Germinal center (tissue), 1 donor: ENCODE results near the gene HYAL3.
A peak's percentile ranks its signal among the peaks of the same experiment; 100 is the strongest.
"Not testable (repeated sequence)": the region's sequence is repeated elsewhere in the genome, so short reads cannot be mapped to it uniquely, and the experiment has no call there.

ENCODE experiments used
- DNase-seq: peaks from one replicate; pipeline ENCODE4 v3.0.0; 2012; ENCODE audit warnings: mixed read lengths, low spot score

HYAL3 gene

GRCh38 chr3:50290161-50290641 lies 9.0 kb downstream of the HYAL3 start:
- DNase-seq = no peak

GRCh38 chr3:50289130-50289529 lies 10.1 kb downstream of the HYAL3 start:
- no peak for DNase-seq

- no peak for DNase-seq
These were observed 10.7 kb downstream of the HYAL3 start for GRCh38 chr3:50288387-50289007.

GRCh38 chr3:50287262-50287661 lies 11.9 kb downstream of the HYAL3 start:
- no peak for DNase-seq

- DNase-seq = no peak
These were observed 12.6 kb downstream of the HYAL3 start for GRCh38 chr3:50286322-50287227.

- DNase-seq = not testable (repeated sequence)
These were observed 15.1 kb downstream of the HYAL3 start for GRCh38 chr3:50284121-50284520.

- DNase-seq = no peak
These were observed 19.8 kb downstream of the HYAL3 start for GRCh38 chr3:50279255-50280016.

- no peak for DNase-seq
These were observed 20.4 kb downstream of the HYAL3 start, which contains the start of gene LSMEM2 for GRCh38 chr3:50278880-50279224. LSMEM2 (plus strand) TSS chr3:50279087; CDS start chr3:50279114, 27 bp downstream.

- no peak for DNase-seq
These were observed 20.9 kb downstream of the HYAL3 start for GRCh38 chr3:50278123-50278879.

GRCh38 chr3:50276762-50277101 lies 22.5 kb downstream of the HYAL3 start:
- DNase-seq = no peak

- DNase-seq = no peak
These were observed 23.0 kb downstream of the HYAL3 start for GRCh38 chr3:50275996-50276761.

- no peak for DNase-seq
These were observed 23.8 kb downstream of the HYAL3 start for GRCh38 chr3:50275141-50275995.

- DNase-seq = peak; percentile 70
These were observed 24.7 kb downstream of the HYAL3 start for GRCh38 chr3:50274371-50275104.

- no peak for DNase-seq
These were observed 25.5 kb downstream of the HYAL3 start for GRCh38 chr3:50273689-50274065.

- DNase-seq = peak; percentile 95
These were observed 26.1 kb downstream of the HYAL3 start for GRCh38 chr3:50272911-50273688.

- DNase-seq = not testable (repeated sequence)
These were observed 26.7 kb downstream of the HYAL3 start for GRCh38 chr3:50272538-50272910.

- DNase-seq = no peak
These were observed 27.8 kb downstream of the HYAL3 start for GRCh38 chr3:50271314-50271936.
